HepG2 (cell line): ENCODE results near the gene RPGRIP1. TPM values are rescaled to one million over a fixed set of nuclear protein-coding genes. Genes with fewer than 3 reads are reported as not detected.

ENCODE experiments used
- ASH2L ChIP-seq: fragments of 300-600, 200-600 bp; sonication (generic); IDR thresholded peaks from 2 replicates; pipeline ENCODE4 v1.7.0; 2017; ENCODE audit warnings: low read depth, mild to moderate bottlenecking, moderate library complexity, mixed read lengths, low read length; ENCODE audit not compliant: insufficient read length
- ATF1 ChIP-seq: IDR thresholded peaks from 2 replicates; pipeline ENCODE4 v1.6.1; 2016; ENCODE audit warnings: mild to moderate bottlenecking, control low read depth
- DR1 ChIP-seq: sonication (generic); formaldehyde crosslinking; IDR thresholded peaks from 2 replicates; pipeline ENCODE4 v1.8.0; 2021; ENCODE audit warnings: mild to moderate bottlenecking, missing genetic modification reagents, inconsistent platforms
- HINFP ChIP-seq: sonication (generic); formaldehyde crosslinking; IDR thresholded peaks from 2 replicates; pipeline ENCODE4 v1.4.0; 2020; ENCODE audit warnings: low read depth, mild to moderate bottlenecking, missing genetic modification reagents
- HMG20B ChIP-seq: conservative IDR thresholded peaks from 2 replicates; pipeline ENCODE4 v1.6.1; 2016; ENCODE audit warnings: missing genetic modification reagents, missing compliant biosample characterization
- HOXD1 ChIP-seq: sonication (generic); formaldehyde crosslinking; IDR thresholded peaks from 2 replicates; pipeline ENCODE4 v1.5.0; 2020; ENCODE audit warnings: missing genetic modification reagents
- KDM4B ChIP-seq: sonication (generic); formaldehyde crosslinking; IDR thresholded peaks from 2 replicates; pipeline ENCODE4 v1.4.0; 2020; ENCODE audit warnings: missing genetic modification reagents
- MBD4 ChIP-seq: IDR thresholded peaks from 2 replicates; pipeline ENCODE4 v1.6.1; 2012; ENCODE audit warnings: low read length, inconsistent platforms, borderline replicate concordance
- PLRG1 ChIP-seq: fragments of 450-650 bp; conservative IDR thresholded peaks from 2 replicates; pipeline ENCODE4 v1.6.1; 2016
- POLR2A ChIP-seq, 2 experiments: IDR thresholded peaks; 2 replicates each; pipeline ENCODE4 v1.6.1; 2011; ENCODE audit warnings: low read depth in 2 of 2, low read length in 2 of 2, mild to moderate bottlenecking in 1 of 2, moderate library complexity in 1 of 2; ENCODE audit not compliant: insufficient read depth in 1 of 2
- RBM22 ChIP-seq: fragments of 200-400 bp; formaldehyde crosslinking; optimal IDR thresholded peaks from 2 replicates; pipeline ENCODE3; 2017; ENCODE audit warnings: mild to moderate bottlenecking, low read length, moderate library complexity
- TBP ChIP-seq: sonication (generic); formaldehyde crosslinking; IDR thresholded peaks from 2 replicates; pipeline ENCODE4 v1.5.0; 2020; ENCODE audit warnings: missing genetic modification reagents
- ZNF124 ChIP-seq: sonication (generic); formaldehyde crosslinking; IDR thresholded peaks from 2 replicates; pipeline ENCODE4 v1.4.0; 2020; ENCODE audit warnings: missing genetic modification reagents
- ZNF891 ChIP-seq: sonication (generic); formaldehyde crosslinking; IDR thresholded peaks from 2 replicates; pipeline ENCODE4 v1.5.0; 2020; ENCODE audit warnings: mild to moderate bottlenecking, missing genetic modification reagents
- polyA plus RNA-seq, 8 experiments: library from polyadenylated mRNA; depleted of rRNA in 3 of 8; stranded (reverse) in 7 of 8; unstranded in 1 of 8; fragments of >200 nt; fragmentation: Illumina TruSeq in 4 of 8; extraction: Trizol in 4 of 8; gene quantifications; 2 replicates each; pipeline versions ENCODE4 v1.2.1 to v1.2.3, GENCODE V29; 2011 to 2016; ENCODE audit warnings: low read depth in 4 of 8, missing spikeins in 1 of 8, mixed read lengths in 1 of 8; ENCODE audit not compliant: insufficient read depth in 1 of 8
- total RNA-seq, 5 experiments: library from RNA; depleted of rRNA; stranded (reverse); fragments of >200 nt; fragmentation: Illumina TruSeq; extraction: Trizol; gene quantifications; 2 replicates each; pipeline ENCODE4 v1.2.3, GENCODE V29; 2016; ENCODE audit warnings: low read depth in 1 of 5
- TF ChIP-seq, protein P1 (sequence below): sonication (generic); formaldehyde crosslinking; IDR thresholded peaks from 2 replicates; pipeline ENCODE4 v1.5.1; 2020; ENCODE audit warnings: missing genetic modification reagents, mild to moderate bottlenecking, borderline replicate concordance
- TF ChIP-seq, protein P2 (sequence below): sonication (generic); formaldehyde crosslinking; IDR thresholded peaks from 2 replicates; pipeline ENCODE4 v1.4.0; 2020; ENCODE audit warnings: missing genetic modification reagents, mild to moderate bottlenecking, borderline replicate concordance
- TF ChIP-seq, protein P3 (sequence below): IDR thresholded peaks from 2 replicates; pipeline ENCODE4 v1.6.1; 2016; ENCODE audit warnings: missing compliant biosample characterization, missing genetic modification reagents, borderline replicate concordance
- TF ChIP-seq, protein P4 (sequence below): IDR thresholded peaks from 2 replicates; pipeline ENCODE4 v1.6.1; 2016

The RPGRIP1 gene
- total and polyA plus RNA-seq, 2 of the 13 experiments (the other 11 are each of a cell fraction or from before 2014, with no cell fraction given), result 0.13 to 1.1 TPM

- TF ChIP-seq TBP (CRISPR knock-in tag), result no peak
- TF ChIP-seq, protein P1, sequence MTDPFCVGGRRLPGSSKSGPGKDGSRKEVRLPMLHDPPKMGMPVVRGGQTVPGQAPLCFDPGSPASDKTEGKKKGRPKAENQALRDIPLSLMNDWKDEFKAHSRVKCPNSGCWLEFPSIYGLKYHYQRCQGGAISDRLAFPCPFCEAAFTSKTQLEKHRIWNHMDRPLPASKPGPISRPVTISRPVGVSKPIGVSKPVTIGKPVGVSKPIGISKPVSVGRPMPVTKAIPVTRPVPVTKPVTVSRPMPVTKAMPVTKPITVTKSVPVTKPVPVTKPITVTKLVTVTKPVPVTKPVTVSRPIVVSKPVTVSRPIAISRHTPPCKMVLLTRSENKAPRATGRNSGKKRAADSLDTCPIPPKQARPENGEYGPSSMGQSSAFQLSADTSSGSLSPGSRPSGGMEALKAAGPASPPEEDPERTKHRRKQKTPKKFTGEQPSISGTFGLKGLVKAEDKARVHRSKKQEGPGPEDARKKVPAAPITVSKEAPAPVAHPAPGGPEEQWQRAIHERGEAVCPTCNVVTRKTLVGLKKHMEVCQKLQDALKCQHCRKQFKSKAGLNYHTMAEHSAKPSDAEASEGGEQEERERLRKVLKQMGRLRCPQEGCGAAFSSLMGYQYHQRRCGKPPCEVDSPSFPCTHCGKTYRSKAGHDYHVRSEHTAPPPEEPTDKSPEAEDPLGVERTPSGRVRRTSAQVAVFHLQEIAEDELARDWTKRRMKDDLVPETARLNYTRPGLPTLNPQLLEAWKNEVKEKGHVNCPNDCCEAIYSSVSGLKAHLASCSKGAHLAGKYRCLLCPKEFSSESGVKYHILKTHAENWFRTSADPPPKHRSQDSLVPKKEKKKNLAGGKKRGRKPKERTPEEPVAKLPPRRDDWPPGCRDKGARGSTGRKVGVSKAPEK (CRISPR knock-in tag), result no peak
- peak; percentile 22 for TF ChIP-seq ASH2L
- TF ChIP-seq ATF1 (CRISPR knock-in tag), result no peak
- TF ChIP-seq HINFP (CRISPR knock-in tag), result no peak
- TF ChIP-seq POLR2A (IDR thresholded peaks at IDR 0.05; ENCODE audit: insufficient read depth in 1 of 2, low read depth in 2 of 2, low read length in 2 of 2), result peak; percentile 35 to 49; a peak in 3 of 4 replicates
- no peak for TF ChIP-seq KDM4B (CRISPR knock-in tag)
- TF ChIP-seq HMG20B (CRISPR knock-in tag), result no peak
- no peak for TF ChIP-seq ZNF124 (CRISPR knock-in tag)
- TF ChIP-seq DR1, result no peak
- TF ChIP-seq, protein P2, sequence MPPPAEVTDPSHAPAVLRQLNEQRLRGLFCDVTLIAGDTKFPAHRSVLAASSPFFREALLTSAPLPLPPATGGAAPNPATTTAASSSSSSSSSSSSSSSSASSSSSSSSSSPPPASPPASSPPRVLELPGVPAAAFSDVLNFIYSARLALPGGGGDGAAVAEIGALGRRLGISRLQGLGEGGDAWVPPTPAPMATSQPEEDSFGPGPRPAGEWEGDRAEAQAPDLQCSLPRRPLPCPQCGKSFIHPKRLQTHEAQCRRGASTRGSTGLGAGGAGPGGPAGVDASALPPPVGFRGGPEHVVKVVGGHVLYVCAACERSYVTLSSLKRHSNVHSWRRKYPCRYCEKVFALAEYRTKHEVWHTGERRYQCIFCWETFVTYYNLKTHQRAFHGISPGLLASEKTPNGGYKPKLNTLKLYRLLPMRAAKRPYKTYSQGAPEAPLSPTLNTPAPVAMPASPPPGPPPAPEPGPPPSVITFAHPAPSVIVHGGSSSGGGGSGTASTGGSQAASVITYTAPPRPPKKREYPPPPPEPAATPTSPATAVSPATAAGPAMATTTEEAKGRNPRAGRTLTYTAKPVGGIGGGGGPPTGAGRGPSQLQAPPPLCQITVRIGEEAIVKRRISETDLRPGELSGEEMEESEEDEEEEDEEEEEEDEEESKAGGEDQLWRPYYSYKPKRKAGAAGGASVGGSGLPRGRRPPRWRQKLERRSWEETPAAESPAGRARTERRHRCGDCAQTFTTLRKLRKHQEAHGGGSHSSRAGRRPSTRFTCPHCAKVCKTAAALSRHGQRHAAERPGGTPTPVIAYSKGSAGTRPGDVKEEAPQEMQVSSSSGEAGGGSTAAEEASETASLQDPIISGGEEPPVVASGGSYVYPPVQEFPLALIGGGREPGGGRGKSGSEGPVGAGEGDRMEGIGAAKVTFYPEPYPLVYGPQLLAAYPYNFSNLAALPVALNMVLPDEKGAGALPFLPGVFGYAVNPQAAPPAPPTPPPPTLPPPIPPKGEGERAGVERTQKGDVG (CRISPR knock-in tag), result no peak
- no peak for TF ChIP-seq HOXD1 (CRISPR knock-in tag)
- TF ChIP-seq, protein P3, sequence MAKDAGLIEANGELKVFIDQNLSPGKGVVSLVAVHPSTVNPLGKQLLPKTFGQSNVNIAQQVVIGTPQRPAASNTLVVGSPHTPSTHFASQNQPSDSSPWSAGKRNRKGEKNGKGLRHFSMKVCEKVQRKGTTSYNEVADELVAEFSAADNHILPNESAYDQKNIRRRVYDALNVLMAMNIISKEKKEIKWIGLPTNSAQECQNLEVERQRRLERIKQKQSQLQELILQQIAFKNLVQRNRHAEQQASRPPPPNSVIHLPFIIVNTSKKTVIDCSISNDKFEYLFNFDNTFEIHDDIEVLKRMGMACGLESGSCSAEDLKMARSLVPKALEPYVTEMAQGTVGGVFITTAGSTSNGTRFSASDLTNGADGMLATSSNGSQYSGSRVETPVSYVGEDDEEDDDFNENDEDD (CRISPR knock-in tag), result no peak; the same call in 1 of the 2 replicates
- 0 out of 2 replicates have a peak, but pooled peaks have one; percentile 37 for TF ChIP-seq MBD4
- TF ChIP-seq RBM22, result peak; percentile 91
- no peak for TF ChIP-seq ZNF891 (CRISPR knock-in tag)
- TF ChIP-seq, protein P4, sequence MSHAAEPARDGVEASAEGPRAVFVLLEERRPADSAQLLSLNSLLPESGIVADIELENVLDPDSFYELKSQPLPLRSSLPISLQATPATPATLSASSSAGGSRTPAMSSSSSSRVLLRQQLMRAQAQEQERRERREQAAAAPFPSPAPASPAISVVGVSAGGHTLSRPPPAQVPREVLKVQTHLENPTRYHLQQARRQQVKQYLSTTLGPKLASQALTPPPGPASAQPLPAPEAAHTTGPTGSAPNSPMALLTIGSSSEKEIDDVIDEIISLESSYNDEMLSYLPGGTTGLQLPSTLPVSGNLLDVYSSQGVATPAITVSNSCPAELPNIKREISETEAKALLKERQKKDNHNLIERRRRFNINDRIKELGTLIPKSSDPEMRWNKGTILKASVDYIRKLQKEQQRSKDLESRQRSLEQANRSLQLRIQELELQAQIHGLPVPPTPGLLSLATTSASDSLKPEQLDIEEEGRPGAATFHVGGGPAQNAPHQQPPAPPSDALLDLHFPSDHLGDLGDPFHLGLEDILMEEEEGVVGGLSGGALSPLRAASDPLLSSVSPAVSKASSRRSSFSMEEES, result no peak
- no peak for TF ChIP-seq PLRG1
These were observed 40.9 kb upstream of the RPGRIP1 start (continued) for GRCh38 chr14:21238823-21239518.
